Esophagus (tissue), 2 donors: ENCODE measurements around the gene DSCAM. TPM values are rescaled to one million over a fixed set of nuclear protein-coding genes. Genes with fewer than 3 reads are reported as not detected.

ENCODE experiments used
- H3K27ac ChIP-seq, 2 donors: one replicate each; pipeline ENCODE4 v1.5.1; 2013; ENCODE audit warnings: low read depth in 2 of 2, mild to moderate bottlenecking in 2 of 2, inconsistent platforms in 1 of 2, low read length in 1 of 2, moderate library complexity in 1 of 2
- H3K27me3 ChIP-seq, 2 donors: one replicate each; pipeline ENCODE4 v1.6.1; 2013; ENCODE audit warnings: low read length in 2 of 2, control low read depth in 1 of 2, mild to moderate bottlenecking in 1 of 2; ENCODE audit not compliant: insufficient read depth in 2 of 2, control insufficient read depth in 1 of 2
- H3K36me3 ChIP-seq, 2 donors: one replicate each; pipeline ENCODE4 v1.6.1; 2013; ENCODE audit warnings: low read length in 1 of 2; ENCODE audit not compliant: control insufficient read depth in 2 of 2, insufficient read depth in 2 of 2
- H3K4me1 ChIP-seq, 2 donors: one replicate each; pipeline ENCODE4 v1.6.1; 2013; ENCODE audit warnings: low read length in 1 of 2; ENCODE audit not compliant: control insufficient read depth in 2 of 2, insufficient read depth in 2 of 2
- H3K4me3 ChIP-seq, 2 donors: one replicate each; pipeline ENCODE4 v1.5.1; 2013; ENCODE audit warnings: low read length in 2 of 2, mild to moderate bottlenecking in 2 of 2, low read depth in 1 of 2, moderate library complexity in 1 of 2
- H3K9me3 ChIP-seq, 2 donors: one replicate each; pipeline ENCODE4 v1.6.1; 2013; ENCODE audit warnings: mild to moderate bottlenecking in 2 of 2, low read depth in 1 of 2, low read length in 1 of 2, moderate library complexity in 1 of 2; ENCODE audit not compliant: control insufficient read depth in 2 of 2, insufficient read depth in 1 of 2
- WGBS, 2 donors: extraction: QIAGEN DNeasy Blood & Tissue Kit; methylation state at CpG; one replicate each; pipeline ENCODE4 v1.1.7; 2013; 5-methylcytosine and 5-hydroxymethylcytosine counted together
- polyA plus RNA-seq, 2 donors: library from polyadenylated mRNA; stranded (reverse); fragments of 200-250 nt; gene quantifications; one replicate each; pipeline ENCODE4 v1.2.3, GENCODE V29; 2013
- donor health status: healthy with polysubstance abuse.
- donor health status: Bipolar disorder and iron deficiency.

Gene DSCAM
- polyA plus RNA-seq, 2 donors = under 0.01 TPM; not detected in 1

- Histone ChIP-seq H3K4me3 (no peak overlapping the region), H3K9me3 (peaks cover 2 to 4% of the 10 kb centered on the region in 2 donors), H3K27me3 (no peaks in the 10 kb centered on the region), H3K4me1 (no peaks in the 10 kb centered on the region), H3K36me3 (no peaks in the 10 kb centered on the region), H3K27ac (no peak overlapping the region)
- WGBS, 2 donors = 84 to 86% methylated on average over 1 of the region's 1 CpG
Observed at GRCh38 chr21:40534886-40535285, 312.1 kb downstream of the DSCAM start.

- no peaks in the 10 kb centered on the region for H3K4me1 ChIP-seq
Observed at GRCh38 chr21:40531431-40532110, 315.4 kb downstream of the DSCAM start.

DNA sequence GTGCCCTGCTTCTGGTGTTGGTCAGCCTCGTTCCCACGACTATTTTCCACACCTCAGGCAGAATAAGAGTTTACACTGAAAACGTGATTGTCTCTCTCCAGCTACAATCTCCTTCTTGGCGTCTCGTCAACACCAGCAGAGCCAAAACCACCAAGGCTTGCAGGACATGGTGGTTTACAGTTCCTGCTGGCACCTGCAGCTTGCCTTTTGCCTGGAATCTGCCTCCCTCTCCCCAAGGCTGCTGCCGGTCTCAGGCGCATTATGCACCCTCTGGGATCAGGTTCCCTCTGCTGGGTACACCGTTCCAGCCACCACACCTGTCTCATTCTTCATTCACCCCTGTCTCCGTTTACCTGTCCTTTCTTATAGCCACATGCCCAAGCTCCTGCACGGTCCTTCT is 315.9 kb downstream of the DSCAM start:
- no peaks in the 10 kb centered on the region for H3K27me3 ChIP-seq
- 76 to 79% methylated on average over 10 of the region's 10 CpGs for WGBS, 2 donors
- H3K36me3 ChIP-seq = no peaks in the 10 kb centered on the region
- no peak overlapping the region for H3K4me3 ChIP-seq
- H3K27ac ChIP-seq = no peak overlapping the region
- no peaks in the 10 kb centered on the region for H3K4me1 ChIP-seq
- H3K9me3 ChIP-seq = peaks cover 2 to 5% of the 10 kb centered on the region in 2 donors

More at GRCh38 chr21:40531431-40532110, 315.4 kb downstream of the DSCAM start:
- WGBS, 2 donors = 31 to 37% methylated on average over 4 of the region's 4 CpGs
- Histone ChIP-seq H3K4me3 (no peak overlapping the region), H3K9me3 (peaks cover 2 to 5% of the 10 kb centered on the region in 2 donors), H3K27ac (no peak overlapping the region), H3K36me3 (no peaks in the 10 kb centered on the region), H3K27me3 (no peaks in the 10 kb centered on the region)

- peaks cover 0 to 3% of the 10 kb centered on the region in 2 donors for H3K9me3 ChIP-seq
- no peak overlapping the region for H3K4me3 ChIP-seq
- no peak overlapping the region for H3K27ac ChIP-seq
- no peaks in the 10 kb centered on the region for H3K27me3 ChIP-seq
- H3K4me1 ChIP-seq = no peaks in the 10 kb centered on the region
- H3K36me3 ChIP-seq = no peaks in the 10 kb centered on the region
Observed at GRCh38 chr21:40517646-40518045, 329.3 kb downstream of the DSCAM start.

DNA sequence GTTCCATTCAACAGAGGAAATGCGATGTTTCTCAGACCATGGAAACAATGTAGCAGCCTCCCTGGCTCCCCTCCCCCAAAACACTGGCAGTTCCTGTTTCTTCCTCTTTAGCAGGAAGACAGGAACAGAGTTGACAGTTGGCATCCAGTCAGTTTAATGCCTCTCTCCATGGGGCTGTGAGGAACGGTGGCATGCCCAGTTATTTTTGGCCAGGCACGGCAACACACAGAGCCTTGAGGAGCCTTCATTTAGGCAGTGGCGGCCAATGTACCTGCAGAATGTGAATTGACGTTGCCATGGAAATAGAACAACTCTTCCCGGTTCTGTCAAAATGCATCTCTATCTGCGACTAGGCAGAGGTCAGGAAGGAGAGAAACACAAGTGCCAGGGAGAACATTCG is 330.6 kb downstream of the DSCAM start:
- no peaks in the 10 kb centered on the region for H3K27me3 ChIP-seq
- no peak overlapping the region for H3K4me3 ChIP-seq
- H3K4me1 ChIP-seq = no peaks in the 10 kb centered on the region
- H3K9me3 ChIP-seq = peaks cover 0 to 3% of the 10 kb centered on the region in 2 donors
- H3K27ac ChIP-seq = no peak overlapping the region
- 27% methylated on average over 8 of the region's 8 CpGs for WGBS, 2 donors
- H3K36me3 ChIP-seq = no peaks in the 10 kb centered on the region

- Histone ChIP-seq H3K9me3 (peaks cover 0 to 3% of the 10 kb centered on the region in 2 donors), H3K36me3 (no peaks in the 10 kb centered on the region), H3K27me3 (no peaks in the 10 kb centered on the region), H3K27ac (no peak overlapping the region), H3K4me1 (no peaks in the 10 kb centered on the region), H3K4me3 (no peak overlapping the region)
- 84% methylated on average over 11 of the region's 11 CpGs for WGBS, 2 donors
Observed at GRCh38 chr21:40512590-40512989, 334.4 kb downstream of the DSCAM start.

DNA sequence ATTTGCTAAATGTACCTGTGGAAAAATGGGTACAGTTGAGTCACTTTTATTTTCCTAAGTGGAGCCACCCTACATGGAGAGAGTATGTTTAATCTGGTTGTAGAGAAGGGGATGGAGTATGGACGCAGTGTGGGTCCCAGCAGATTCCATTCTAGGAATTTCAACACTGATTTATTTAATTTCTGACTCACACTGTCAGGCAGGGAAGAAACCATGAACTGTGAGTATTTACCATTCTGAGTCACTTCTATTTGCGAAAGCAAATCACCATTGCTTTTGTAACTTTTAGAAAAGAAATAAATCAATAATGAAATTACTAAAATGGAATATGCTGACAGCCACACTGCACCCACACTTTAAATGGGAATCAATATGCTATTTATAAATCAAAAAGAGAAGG is 339.0 kb downstream of the DSCAM start:
- Histone ChIP-seq H3K27ac (no peak overlapping the region), H3K4me3 (no peak overlapping the region), H3K9me3 (no peaks in the 10 kb centered on the region), H3K4me1 (no peaks in the 10 kb centered on the region), H3K36me3 (no peaks in the 10 kb centered on the region), H3K27me3 (no peaks in the 10 kb centered on the region)
- WGBS, 2 donors = 53 to 56% methylated on average over 2 of the region's 2 CpGs

DNA sequence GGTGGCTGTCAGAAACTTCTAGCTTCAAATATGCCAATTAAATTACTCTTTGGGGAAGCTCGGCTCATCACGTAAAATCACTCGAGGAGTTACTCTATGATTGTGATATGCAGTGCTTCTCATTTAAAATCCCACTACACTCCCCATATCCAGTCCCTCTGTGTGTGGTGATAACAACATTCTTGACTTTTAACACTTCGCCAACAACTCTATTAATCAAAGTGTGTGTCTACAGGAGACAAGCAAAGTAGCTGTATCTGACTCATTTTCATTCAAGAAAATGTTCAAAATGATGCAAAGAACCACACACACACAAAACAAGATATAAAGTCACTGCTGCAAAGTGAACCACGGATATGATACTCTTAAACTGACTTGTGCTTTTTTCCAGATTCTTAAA is 341.3 kb downstream of the DSCAM start:
- Histone ChIP-seq H3K9me3 (no peaks in the 10 kb centered on the region), H3K4me3 (no peak overlapping the region), H3K36me3 (no peaks in the 10 kb centered on the region), H3K27me3 (no peaks in the 10 kb centered on the region), H3K27ac (no peak overlapping the region), H3K4me1 (no peaks in the 10 kb centered on the region)
- 62 to 63% methylated on average over 5 of the region's 5 CpGs for WGBS, 2 donors

- Histone ChIP-seq H3K27ac (no peak overlapping the region), H3K36me3 (no peaks in the 10 kb centered on the region), H3K9me3 (no peaks in the 10 kb centered on the region), H3K4me3 (no peak overlapping the region), H3K4me1 (no peaks in the 10 kb centered on the region), H3K27me3 (no peaks in the 10 kb centered on the region)
Observed at GRCh38 chr21:40505244-40505643, 341.7 kb downstream of the DSCAM start.

DNA sequence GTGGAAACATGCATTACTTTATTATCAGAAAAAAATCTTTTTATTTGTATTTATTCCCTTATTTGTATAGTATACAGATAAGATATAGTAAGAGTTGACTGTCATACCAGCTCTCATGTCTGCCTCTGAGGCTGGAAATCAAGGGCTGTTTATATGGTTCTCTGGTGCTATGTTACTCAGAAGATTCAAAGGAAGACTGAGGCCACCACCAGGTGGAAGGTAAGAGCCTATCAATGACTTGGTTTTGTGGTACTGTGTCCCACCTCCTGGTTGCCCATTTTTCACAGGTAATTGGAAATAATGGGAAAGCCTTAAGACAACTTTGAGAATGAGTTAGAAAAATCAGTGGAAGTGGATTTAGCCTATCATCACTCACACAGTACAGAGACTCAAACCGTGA is 342.1 kb downstream of the DSCAM start:
- no peaks in the 10 kb centered on the region for H3K27me3 ChIP-seq
- H3K4me1 ChIP-seq = no peaks in the 10 kb centered on the region
- no peaks in the 10 kb centered on the region for H3K36me3 ChIP-seq
- no peaks in the 10 kb centered on the region for H3K9me3 ChIP-seq
- no peak overlapping the region for H3K4me3 ChIP-seq
- 56 to 63% methylated on average over 1 of the region's 1 CpG for WGBS, 2 donors
- no peak overlapping the region for H3K27ac ChIP-seq
